Stomach (tissue), 4 donors: ENCODE measurements around the gene BTBD9.

Experiments
- CTCF ChIP-seq, 7 experiments: fragments of 450-650 bp in 4 of 7; fragments of 200-600 bp in 3 of 7; sonication (generic) in 3 of 7; IDR thresholded peaks; one replicate each; pipeline ENCODE4 v1.5.1; 2016 to 2019; ENCODE audit warnings: antibody characterized with exemption in 7 of 7, control low read depth in 2 of 7, mild to moderate bottlenecking in 1 of 7
- EP300 ChIP-seq: sonication (generic); formaldehyde crosslinking; IDR thresholded peaks from one replicate; pipeline ENCODE4 v1.6.1; 2017; ENCODE audit warnings: antibody characterized with exemption
- POLR2A ChIP-seq, 4 donors: fragments of 450-650 bp; IDR thresholded peaks; one replicate each; pipeline ENCODE4 v1.6.1; 2016; ENCODE audit warnings: antibody characterized with exemption in 4 of 4, control low read depth in 2 of 4, mild to moderate bottlenecking in 1 of 4, moderate library complexity in 1 of 4
- POLR2AphosphoS5 ChIP-seq, 3 donors: sonication (generic); formaldehyde crosslinking; IDR thresholded peaks; one replicate each; pipeline ENCODE4 v1.6.1; 2016; ENCODE audit warnings: antibody characterized with exemption in 3 of 3

- no peak for TF ChIP-seq CTCF (IDR thresholded peaks at IDR 0.05)
- no peak for TF ChIP-seq POLR2AphosphoS5 (IDR thresholded peaks at IDR 0.05)
- TF ChIP-seq EP300, result no peak
- no peak for TF ChIP-seq POLR2A (IDR thresholded peaks at IDR 0.05)
These were observed 111.3 kb downstream of the BTBD9 start for GRCh38 chr6:38528196-38528965.
